Colonic mucosa (tissue), 4 donors: ENCODE measurements around the gene SUGCT. TPM values are rescaled to one million over a fixed set of nuclear protein-coding genes. Genes with fewer than 3 reads are reported as not detected.

ENCODE experiments used
- DNase-seq: peaks from one replicate; pipeline ENCODE4 v3.0.0-alpha.2; 2020
- H3K27ac ChIP-seq: fragments of 200-600 bp; one replicate; pipeline ENCODE4 v1.8.0; 2021
- H3K27me3 ChIP-seq: fragments of 200-600 bp; one replicate; pipeline ENCODE4 v1.8.0; 2021
- H3K36me3 ChIP-seq: fragments of 200-600 bp; one replicate; pipeline ENCODE4 v1.8.0; 2021
- H3K4me1 ChIP-seq: fragments of 200-600 bp; one replicate; pipeline ENCODE4 v1.8.0; 2021; ENCODE audit warnings: mild to moderate bottlenecking
- H3K4me3 ChIP-seq: fragments of 200-600 bp; one replicate; pipeline ENCODE4 v1.8.0; 2021
- H3K9ac ChIP-seq, 2 donors: one replicate each; pipeline ENCODE4 v1.7.0; 2013; ENCODE audit warnings: control low read depth in 2 of 2, low read depth in 2 of 2, low read length in 2 of 2
- H3K9me3 ChIP-seq: fragments of 200-600 bp; one replicate; pipeline ENCODE4 v1.8.0; 2021
- CTCF ChIP-seq: fragments of 200-600 bp; IDR thresholded peaks from one replicate; pipeline ENCODE4 v1.8.0; 2022; ENCODE audit warnings: antibody characterized with exemption, mild to moderate bottlenecking
- intact Hi-C: fragments of 100-400 bp; cut with DNase I; formaldehyde crosslinking; loops from one replicate; pipeline ENCODE4 v1.14.1; 2022
- total RNA-seq, 2 donors: library from RNA; stranded (reverse); fragmentation: NEBNext Ultra II Directional in 1 of 2; extraction: Animal tissue kit (Norgen Biotek cat#: 25700) in 1 of 2; gene quantifications; one replicate each; pipeline ENCODE4 v1.2.1, GENCODE V29; 2021
- donor health status: healthy.
- donor health status: DM: no; HTN: no; CAD: no.
- donor health status: DM: no; HTN: no; CAD: no.

Gene SUGCT
- total RNA-seq, 2 donors from 2014 or later: 3.6 to 15.1 TPM

- H3K4me1 ChIP-seq: no peaks in the 10 kb centered on the region
- no peaks in the 10 kb centered on the region for H3K9me3 ChIP-seq
- no peaks in the 10 kb centered on the region for H3K27me3 ChIP-seq
- intact Hi-C loops: loop anchor here (10.0 kb wide), 1 partner anchor 260 kb away; no protein-coding TSS in a partner anchor
- DNase-seq: peak; percentile 38
- no peak overlapping the region for H3K4me3 ChIP-seq
- peak; percentile 41 for TF ChIP-seq CTCF
- no peak overlapping the region for H3K9ac ChIP-seq
- no peaks in the 10 kb centered on the region for H3K36me3 ChIP-seq
- no peak overlapping the region for H3K27ac ChIP-seq
Measured at GRCh38 chr7:40604601-40605438, 470.0 kb downstream of the SUGCT start.

GRCh38 chr7:40608321-40609075 lies 473.7 kb downstream of the SUGCT start:
- no peak overlapping the region for H3K27ac ChIP-seq
- H3K36me3 ChIP-seq: no peaks in the 10 kb centered on the region
- intact Hi-C loops: loop anchor here (10.0 kb wide), 1 partner anchor 264 kb away; no protein-coding TSS in a partner anchor
- no peak for TF ChIP-seq CTCF
- no peaks in the 10 kb centered on the region for H3K4me1 ChIP-seq
- DNase-seq: no peak
- H3K9me3 ChIP-seq: no peaks in the 10 kb centered on the region
- no peaks in the 10 kb centered on the region for H3K27me3 ChIP-seq
- H3K4me3 ChIP-seq: no peak overlapping the region
- H3K9ac ChIP-seq: no peak overlapping the region

GRCh38 chr7:40610461-40610860 lies 475.7 kb downstream of the SUGCT start:
- Histone ChIP-seq H3K4me3 (no peak overlapping the region), H3K4me1 (no peaks in the 10 kb centered on the region), H3K27ac (no peak overlapping the region), H3K27me3 (no peaks in the 10 kb centered on the region), H3K9ac (no peak overlapping the region), H3K9me3 (no peaks in the 10 kb centered on the region), H3K36me3 (no peaks in the 10 kb centered on the region)
- TF ChIP-seq CTCF: no peak
- intact Hi-C loops: no loop called here
- DNase-seq: no peak

DNA sequence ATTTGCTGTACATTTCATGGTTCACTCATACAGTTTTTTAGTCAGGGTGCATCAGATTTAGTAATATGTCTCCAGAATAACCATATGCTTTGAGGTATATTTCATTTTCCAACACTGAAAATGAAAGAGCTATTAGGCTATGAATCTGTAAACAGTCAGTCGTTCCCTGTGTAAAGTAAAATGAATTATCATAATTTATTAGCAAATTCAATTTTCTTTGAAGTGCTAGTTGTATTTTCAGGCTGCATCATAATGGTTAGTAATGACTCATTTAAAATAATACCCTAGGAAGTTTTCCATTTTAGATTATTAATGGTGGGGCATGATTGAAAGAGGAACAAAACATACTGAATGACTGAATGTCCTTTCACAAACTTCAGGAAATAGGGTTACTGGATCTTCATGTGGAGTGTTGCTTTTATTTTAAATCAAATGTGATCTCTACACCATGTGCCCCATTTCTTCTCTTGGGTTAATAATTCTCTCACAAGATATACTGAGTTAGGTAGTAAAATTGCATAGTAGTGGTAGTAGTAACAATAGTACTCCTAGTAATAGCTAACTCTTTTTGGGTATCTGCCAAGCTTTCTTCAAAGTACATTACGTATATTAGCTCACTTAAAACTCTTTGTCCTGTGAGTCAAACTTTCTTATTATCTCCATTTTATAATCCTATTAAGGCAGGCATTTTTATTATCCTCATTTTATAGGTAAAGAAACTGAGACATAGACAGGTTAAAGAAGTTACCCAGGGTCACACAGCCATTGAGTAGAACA lies 476.5 kb downstream of the SUGCT start:
- Histone ChIP-seq H3K9me3 (no peaks in the 10 kb centered on the region), H3K9ac (no peak overlapping the region), H3K36me3 (no peaks in the 10 kb centered on the region), H3K4me1 (no peaks in the 10 kb centered on the region), H3K4me3 (no peak overlapping the region), H3K27ac (no peak overlapping the region), H3K27me3 (no peaks in the 10 kb centered on the region)
- DNase-seq: no peak
- TF ChIP-seq CTCF: no peak
- intact Hi-C loops: no loop called here

- no peak overlapping the region for H3K4me3 ChIP-seq
- H3K27me3 ChIP-seq: no peaks in the 10 kb centered on the region
- intact Hi-C loops: no loop called here
- DNase-seq: no peak
- no peaks in the 10 kb centered on the region for H3K4me1 ChIP-seq
- no peaks in the 10 kb centered on the region for H3K36me3 ChIP-seq
- no peak for TF ChIP-seq CTCF
- H3K27ac ChIP-seq: no peak overlapping the region
- H3K9ac ChIP-seq: no peak overlapping the region
- no peaks in the 10 kb centered on the region for H3K9me3 ChIP-seq
Measured at GRCh38 chr7:40612298-40612697, 477.5 kb downstream of the SUGCT start.
